ENCODE measurements around the gene HSPA1L. TPM values are rescaled to one million over a fixed set of nuclear protein-coding genes. Genes with fewer than 3 reads are reported as not detected.

Gene HSPA1L
- total RNA-seq, 2 experiments from 2014 or later, result 2.8 to 3.0 TPM

DNA sequence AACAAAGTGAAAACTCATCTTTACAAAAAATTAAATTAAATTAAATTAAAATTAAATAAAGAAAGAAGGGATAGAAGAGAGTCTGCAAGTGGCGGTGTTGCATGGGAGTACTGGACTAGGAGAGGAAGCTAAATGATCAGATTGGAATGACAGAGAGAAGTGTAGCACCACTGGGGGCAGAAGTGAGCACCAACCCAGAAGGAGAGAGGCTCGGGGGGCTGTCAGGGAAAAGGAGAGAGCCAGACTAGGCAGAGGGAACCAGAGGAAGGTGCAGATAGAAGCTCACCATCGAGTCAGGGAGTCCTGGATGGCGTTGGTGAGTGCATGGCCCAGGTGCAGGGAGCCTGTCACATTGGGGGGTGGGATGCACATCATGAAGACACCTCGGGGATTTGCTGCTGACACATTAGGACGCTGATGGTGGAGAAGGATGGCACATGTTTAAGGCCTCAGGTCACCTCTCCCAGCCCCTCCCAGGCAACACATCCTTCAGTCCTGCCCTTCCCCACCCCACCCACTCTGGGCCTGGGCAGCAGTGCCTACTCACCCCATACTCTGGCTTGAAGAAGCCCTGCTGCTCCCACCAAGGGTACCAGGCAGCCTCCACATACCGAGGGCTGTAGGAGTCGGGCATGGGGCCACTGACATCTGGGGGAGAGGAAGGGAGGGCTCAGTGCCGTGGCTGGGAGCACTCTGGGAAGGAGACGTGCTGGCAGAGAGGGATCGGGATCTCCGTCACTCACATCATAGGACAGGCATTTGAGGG, 23.6 kb downstream of the HSPA1L start:
- ChIA-PET POLR2A (interaction anchor here (0.9 to 2.2 kb wide), 4 partner anchors 9 to 55 kb away, joined by 3 to 8 read pairs (median 5); partner anchors contain the start of genes CLIC1 and LSM2), CTCF (interaction anchor here (0.7 to 4.4 kb wide), 13 partner anchors 8 to 89 kb away, joined by 3 to 23 read pairs (median 6); partner anchors contain the start of genes ABHD16A, CLIC1, DDAH2 and LSM2)
- Mint-ChIP-seq H3K4me1 (peaks cover 46% of the 10 kb centered on the region), H3K9me3 (no peaks in the 10 kb centered on the region), H3K36me3 (ENCODE audit: low read depth) (peaks cover 40% of the 10 kb centered on the region), H3K4me3 (no peak overlapping the region), H3K27ac (peak overlapping the region; percentile 46), H3K27me3 (no peaks in the 10 kb centered on the region)
- DNase-seq, result peak; percentile 37

GRCh38 chr6:31785475-31785874, 29.6 kb downstream of the HSPA1L start:
- Mint-ChIP-seq H3K4me1 (peaks cover 8% of the 10 kb centered on the region), H3K9me3 (no peaks in the 10 kb centered on the region), H3K36me3 (ENCODE audit: low read depth) (peaks cover 36% of the 10 kb centered on the region), H3K27me3 (no peaks in the 10 kb centered on the region), H3K27ac (no peak overlapping the region), H3K4me3 (no peak overlapping the region)
- ChIA-PET CTCF (interaction anchor here (0.8 to 1.0 kb wide), 2 partner anchors 13 to 16 kb away, joined by 3 read pairs; no protein-coding TSS in a partner anchor), POLR2A (interaction anchor here (0.7 to 2.9 kb wide), 5 partner anchors 8 to 22 kb away, joined by 3 to 12 read pairs (median 4); partner anchors contain the start of genes LSM2 and VWA7)
- no peak for DNase-seq

DNA sequence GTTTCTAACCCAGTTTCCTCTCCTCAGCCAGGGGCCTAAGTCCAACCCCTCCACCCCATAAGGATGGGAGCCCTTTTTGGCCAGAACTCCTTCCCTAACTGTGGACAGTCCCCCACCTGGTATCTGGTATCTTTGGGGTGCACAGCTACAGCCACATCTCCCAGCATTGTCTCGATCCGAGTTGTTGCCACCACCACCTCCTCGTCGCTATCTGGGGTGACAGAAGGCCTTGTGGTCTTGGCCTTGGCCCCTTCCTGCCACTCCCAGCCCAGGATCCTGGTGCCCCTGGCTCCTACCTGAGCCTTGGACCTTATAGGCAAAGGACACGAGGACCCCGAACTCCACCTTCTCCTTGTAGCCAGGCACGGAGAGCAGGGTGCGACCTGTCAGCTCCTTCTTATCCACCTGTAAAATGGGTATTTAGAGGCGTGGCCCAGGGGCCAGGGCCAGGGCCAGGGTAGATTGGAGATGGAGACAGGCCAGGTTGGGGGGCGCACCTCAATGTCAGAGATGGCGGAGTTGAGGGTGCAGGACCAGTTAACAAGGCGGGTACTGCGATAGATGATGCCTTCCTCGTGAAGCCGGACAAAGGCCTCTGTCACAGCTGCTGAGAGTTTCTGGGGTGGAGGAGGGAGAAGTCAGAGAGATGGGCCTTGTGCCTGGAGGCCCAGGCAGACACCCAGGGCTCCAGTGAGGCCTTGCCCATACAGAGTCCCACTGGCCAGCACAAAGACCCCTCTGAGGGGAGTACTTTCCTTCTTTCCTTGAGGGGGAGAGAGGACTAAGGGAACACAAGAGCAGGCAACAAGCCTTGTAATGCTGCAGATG, 30.8 kb downstream of the HSPA1L start:
- H3K36me3 Mint-ChIP-seq (ENCODE audit: low read depth), result peaks cover 39% of the 10 kb centered on the region
- no peaks in the 10 kb centered on the region for H3K27me3 Mint-ChIP-seq
- peak overlapping the region; percentile 30 for H3K27ac Mint-ChIP-seq

GRCh38 chr6:31782126-31782855, 32.8 kb downstream of the HSPA1L start:
- Mint-ChIP-seq H3K36me3 (ENCODE audit: low read depth) (peaks cover 40% of the 10 kb centered on the region), H3K9me3 (no peaks in the 10 kb centered on the region), H3K27me3 (no peaks in the 10 kb centered on the region), H3K27ac (no peak overlapping the region), H3K4me1 (peaks cover 7% of the 10 kb centered on the region), H3K4me3 (no peak overlapping the region)
- CTCF ChIA-PET, result interaction anchor here (0.8 kb wide), 1 partner anchor 16 kb away, joined by 3 read pairs; no protein-coding TSS in a partner anchor
- DNase-seq, result no peak
- POLR2A ChIA-PET, result no interaction called here

More for the DNA sequence above, 30.8 kb downstream of the HSPA1L start:
- CTCF ChIA-PET, result interaction anchor here (0.8 to 1.2 kb wide), 4 partner anchors 11 to 15 kb away, joined by 3 to 5 read pairs (median 4); partner anchors contain the start of gene VARS1
- POLR2A ChIA-PET, result interaction anchor here (1.0 to 2.9 kb wide), 4 partner anchors 10 to 44 kb away, joined by 3 to 12 read pairs (median 4); partner anchors contain the start of genes LSM2 and MSH5
- no peaks in the 10 kb centered on the region for H3K9me3 Mint-ChIP-seq
- DNase-seq, result no peak
- no peak overlapping the region for H3K4me3 Mint-ChIP-seq
- peaks cover 4% of the 10 kb centered on the region for H3K4me1 Mint-ChIP-seq

DNA sequence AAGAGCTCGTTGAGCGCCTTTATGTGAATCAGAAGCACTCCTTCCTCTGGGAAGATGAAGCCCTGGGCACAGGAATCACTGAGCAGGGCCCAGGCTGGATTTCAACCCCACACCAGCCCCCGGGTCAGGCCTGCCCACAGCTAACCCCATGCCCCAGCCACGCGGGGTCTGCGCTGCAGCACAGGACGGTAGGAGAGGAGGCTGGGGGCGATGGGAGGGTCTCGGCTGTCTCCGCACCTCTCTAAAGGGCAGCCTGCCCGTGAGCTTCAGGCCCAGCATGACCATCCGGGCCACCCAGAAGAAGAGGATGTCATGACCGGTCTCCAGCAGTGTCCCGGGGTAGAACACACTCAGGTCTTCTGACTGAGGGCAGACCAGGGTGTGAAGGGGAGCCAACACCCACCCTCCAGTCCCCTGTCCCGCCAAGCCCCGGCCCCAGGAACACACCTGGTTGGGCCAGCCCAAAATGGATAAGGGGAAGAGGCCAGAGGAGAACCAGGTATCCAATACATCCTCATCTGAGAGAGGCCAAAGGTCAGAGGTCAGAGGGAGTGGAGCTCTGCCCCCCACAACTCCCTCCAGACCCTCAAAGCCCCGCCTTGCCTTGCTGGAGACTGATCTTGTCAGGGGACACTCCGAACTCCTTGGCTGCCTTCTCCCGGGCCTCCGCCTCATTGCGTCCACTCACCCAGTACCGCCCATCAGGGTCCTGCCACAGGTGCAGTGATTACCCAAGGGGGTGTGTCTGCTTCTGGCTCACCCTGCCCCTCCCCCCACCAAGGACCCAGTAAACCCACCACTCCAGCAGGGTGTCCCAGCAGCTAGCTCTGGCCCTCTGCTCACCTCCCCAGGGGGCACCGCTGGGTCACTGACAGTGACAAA, 33.6 kb downstream of the HSPA1L start:
- ChIA-PET POLR2A (interaction anchor here (2.4 kb wide), 1 partner anchor 9 kb away, joined by 7 read pairs; no protein-coding TSS in a partner anchor), CTCF (interaction anchor here (0.8 kb wide), 1 partner anchor 17 kb away, joined by 3 read pairs; no protein-coding TSS in a partner anchor)
- H3K9me3 Mint-ChIP-seq, result no peaks in the 10 kb centered on the region
- H3K4me1 Mint-ChIP-seq, result peaks cover 15% of the 10 kb centered on the region
- peaks cover 40% of the 10 kb centered on the region for H3K36me3 Mint-ChIP-seq (ENCODE audit: low read depth)
- no peaks in the 10 kb centered on the region for H3K27me3 Mint-ChIP-seq
- no peak overlapping the region for H3K4me3 Mint-ChIP-seq
- DNase-seq, result no peak
- no peak overlapping the region for H3K27ac Mint-ChIP-seq

DNA sequence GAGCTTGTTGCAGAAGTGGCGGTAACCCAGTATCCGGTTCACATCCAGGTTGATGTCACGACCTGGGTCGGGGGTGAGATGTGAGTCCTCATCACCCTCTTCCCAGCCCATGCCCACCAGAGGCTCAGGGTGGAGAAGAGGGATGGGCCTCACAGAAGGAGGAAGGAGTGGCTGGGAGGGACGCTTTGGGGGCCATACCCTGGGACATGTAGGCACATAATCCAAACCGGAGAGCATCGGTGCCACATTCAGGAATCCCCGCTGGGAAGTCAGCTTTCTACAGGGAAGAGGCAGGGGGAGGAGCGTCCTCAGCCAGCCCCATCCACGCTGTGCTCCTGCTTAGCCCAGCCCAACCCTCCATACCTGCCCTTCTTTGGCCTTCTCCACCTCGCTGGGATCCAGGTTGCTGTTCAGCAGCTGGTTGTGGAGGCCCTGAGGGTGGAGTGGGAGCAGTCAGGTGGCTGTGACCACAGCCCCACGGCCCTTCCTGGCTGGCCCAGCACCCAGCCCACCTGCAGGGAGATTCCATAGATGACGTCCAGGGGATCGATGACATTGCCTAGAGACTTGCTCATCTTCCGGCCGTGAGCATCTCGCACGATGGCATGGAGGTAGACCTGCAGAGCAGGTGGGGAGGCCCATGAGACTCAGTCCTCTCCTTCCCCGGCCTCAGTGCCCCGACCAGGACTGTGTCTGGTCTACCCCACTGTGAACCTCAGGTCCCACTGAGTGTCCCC, 34.4 kb downstream of the HSPA1L start:
- no peaks in the 10 kb centered on the region for H3K27me3 Mint-ChIP-seq
- POLR2A ChIA-PET, result interaction anchor here (2.4 kb wide), 1 partner anchor 10 kb away, joined by 7 read pairs; no protein-coding TSS in a partner anchor
- peaks cover 37% of the 10 kb centered on the region for H3K36me3 Mint-ChIP-seq (ENCODE audit: low read depth)
- no peak for DNase-seq
- no peak overlapping the region for H3K27ac Mint-ChIP-seq
- peaks cover 23% of the 10 kb centered on the region for H3K4me1 Mint-ChIP-seq
- H3K4me3 Mint-ChIP-seq, result no peak overlapping the region
- H3K9me3 Mint-ChIP-seq, result no peaks in the 10 kb centered on the region
- CTCF ChIA-PET, result interaction anchor here (1.4 to 1.7 kb wide), 2 partner anchors 10 to 11 kb away, joined by 3 to 6 read pairs; no protein-coding TSS in a partner anchor

- no peak overlapping the region for H3K4me3 Mint-ChIP-seq
- no peak for DNase-seq
- ChIA-PET POLR2A (interaction anchor here (1.5 to 3.2 kb wide), 3 partner anchors 10 to 16 kb away, joined by 4 to 14 read pairs (median 7); partner anchors contain the start of gene VARS1), CTCF (interaction anchor here (1.4 to 1.7 kb wide), 2 partner anchors 10 to 11 kb away, joined by 3 to 6 read pairs; no protein-coding TSS in a partner anchor)
- no peak overlapping the region for H3K27ac Mint-ChIP-seq
- peaks cover 31% of the 10 kb centered on the region for H3K4me1 Mint-ChIP-seq
- no peaks in the 10 kb centered on the region for H3K9me3 Mint-ChIP-seq
- no peaks in the 10 kb centered on the region for H3K27me3 Mint-ChIP-seq
- peaks cover 39% of the 10 kb centered on the region for H3K36me3 Mint-ChIP-seq (ENCODE audit: low read depth)
Observed at GRCh38 chr6:31779908-31780307, 35.2 kb downstream of the HSPA1L start.

DNA sequence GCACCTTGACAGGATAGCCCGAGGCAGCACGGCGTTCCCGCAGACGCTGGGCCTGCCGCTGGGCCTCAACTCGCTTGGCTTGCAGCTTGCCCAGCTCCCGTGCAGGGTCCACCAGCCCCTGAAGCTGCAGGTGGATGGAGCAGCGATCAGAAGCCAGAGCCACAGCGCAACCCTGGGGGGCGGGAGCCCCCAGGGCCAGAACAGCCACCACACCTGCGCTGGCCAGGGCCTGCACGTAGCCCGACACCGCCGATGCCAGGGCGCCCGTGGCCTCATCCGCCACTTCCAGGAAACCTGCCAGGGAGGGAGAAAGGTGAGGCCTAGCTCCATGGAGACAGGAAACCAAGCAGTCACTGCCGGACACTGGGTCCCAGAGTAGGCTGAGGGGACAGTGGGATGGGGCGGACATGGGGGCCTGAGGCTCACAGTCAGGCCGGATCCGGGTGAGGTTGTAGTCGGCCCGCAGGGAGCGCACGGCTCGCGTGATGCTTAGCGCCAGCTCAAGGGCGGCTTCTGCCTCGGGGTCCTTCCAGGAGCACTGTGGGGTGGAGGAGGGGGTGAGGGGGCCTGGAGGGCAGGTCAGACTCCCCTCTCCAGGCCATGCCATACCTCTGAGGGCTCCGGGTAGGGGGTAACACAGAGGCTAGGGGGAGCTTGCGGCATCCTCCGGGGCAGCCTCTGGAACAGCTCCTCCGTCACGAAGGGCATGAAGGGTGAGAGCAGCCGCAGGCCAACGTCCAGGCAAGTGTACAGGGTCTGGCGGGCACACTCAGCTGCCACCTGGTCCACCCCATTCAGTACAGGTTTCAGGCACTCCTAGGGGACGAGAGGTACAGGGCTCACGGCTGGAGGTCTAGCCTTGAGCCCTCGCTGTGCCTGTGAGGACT, 35.8 kb downstream of the HSPA1L start:
- Mint-ChIP-seq H3K36me3 (ENCODE audit: low read depth) (peaks cover 33% of the 10 kb centered on the region), H3K27ac (no peak overlapping the region), H3K9me3 (no peaks in the 10 kb centered on the region), H3K4me1 (peaks cover 32% of the 10 kb centered on the region), H3K27me3 (no peaks in the 10 kb centered on the region), H3K4me3 (no peak overlapping the region)
- CTCF ChIA-PET, result interaction anchor here (1.4 to 1.7 kb wide), 2 partner anchors 9 to 12 kb away, joined by 3 to 6 read pairs; no protein-coding TSS in a partner anchor
- POLR2A ChIA-PET, result interaction anchor here (1.5 to 3.2 kb wide), 7 partner anchors 9 to 87 kb away, joined by 4 to 14 read pairs (median 7); partner anchors contain the start of genes DDAH2, HSPA1B and VARS1
- no peak for DNase-seq

DNA sequence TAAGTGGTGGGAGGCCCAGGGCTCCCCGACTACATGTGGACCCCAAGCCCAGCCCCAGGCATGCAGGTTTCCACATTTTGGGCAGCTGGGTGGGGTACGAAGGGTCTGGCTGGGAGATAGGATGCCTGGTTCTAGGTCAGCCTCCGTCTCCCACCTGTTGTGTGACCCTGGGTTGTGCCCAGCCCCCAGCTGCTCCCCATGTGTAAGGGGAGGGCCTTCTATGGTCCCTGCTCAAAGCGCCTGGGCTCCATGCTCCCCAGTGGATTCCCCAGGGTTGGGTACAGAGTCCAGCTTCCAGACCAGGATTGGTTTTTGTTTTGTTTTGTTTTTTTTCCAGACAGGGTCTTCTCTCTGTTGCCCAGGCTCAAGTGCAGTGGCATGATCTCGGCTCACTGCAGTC, 36.9 kb downstream of the HSPA1L start:
- ChIA-PET CTCF (interaction anchor here (1.2 to 1.4 kb wide), 2 partner anchors 9 to 12 kb away, joined by 5 to 9 read pairs; no protein-coding TSS in a partner anchor), POLR2A (interaction anchor here (0.9 to 3.2 kb wide), 10 partner anchors 11 to 284 kb away, joined by 3 to 14 read pairs (median 8); partner anchors contain the start of genes DDAH2, GPANK1, HSPA1B and MSH5)
- Mint-ChIP-seq H3K4me1 (peaks cover 35% of the 10 kb centered on the region), H3K9me3 (no peaks in the 10 kb centered on the region), H3K27me3 (no peaks in the 10 kb centered on the region), H3K36me3 (ENCODE audit: low read depth) (peaks cover 28% of the 10 kb centered on the region), H3K27ac (peak overlapping the region; percentile 84), H3K4me3 (no peak overlapping the region)
- DNase-seq, result no peak

GRCh38 chr6:31777667-31778050, 37.4 kb downstream of the HSPA1L start:
- H3K4me1 Mint-ChIP-seq, result peaks cover 39% of the 10 kb centered on the region
- peaks cover 24% of the 10 kb centered on the region for H3K36me3 Mint-ChIP-seq (ENCODE audit: low read depth)
- H3K27me3 Mint-ChIP-seq, result no peaks in the 10 kb centered on the region
- ChIA-PET POLR2A (interaction anchor here (0.6 to 3.2 kb wide), 13 partner anchors 8 to 283 kb away, joined by 3 to 14 read pairs (median 5); partner anchors contain the start of genes BAG6, DDAH2, GPANK1 and HSPA1B), CTCF (interaction anchor here (0.8 to 1.4 kb wide), 3 partner anchors 8 to 93 kb away, joined by 3 to 9 read pairs (median 5); no protein-coding TSS in a partner anchor)
- no peak overlapping the region for H3K4me3 Mint-ChIP-seq
- H3K27ac Mint-ChIP-seq, result peak overlapping the region; percentile 84
- DNase-seq, result no peak
- H3K9me3 Mint-ChIP-seq, result no peaks in the 10 kb centered on the region
